HEK293 (cell line): ENCODE data around the gene GMDS.

Source experiments
- BCL11B ChIP-seq: fragments of 450-650 bp; formaldehyde crosslinking; IDR thresholded peaks from 2 replicates; pipeline ENCODE4 v1.5.1; 2016; ENCODE audit warnings: low read depth, missing biosample characterization, missing genetic modification characterization
- GLIS2 ChIP-seq: fragments of 450-650 bp; formaldehyde crosslinking; IDR thresholded peaks from 2 replicates; pipeline ENCODE4 v1.5.1; 2016; ENCODE audit warnings: missing biosample characterization, missing genetic modification characterization
- OSR2 ChIP-seq: fragments of 450-650 bp; formaldehyde crosslinking; IDR thresholded peaks from 2 replicates; pipeline ENCODE4 v1.5.1; 2016; ENCODE audit warnings: missing biosample characterization, missing genetic modification characterization
- OVOL3 ChIP-seq: fragments of 450-650 bp; formaldehyde crosslinking; IDR thresholded peaks from 2 replicates; pipeline ENCODE4 v1.5.1; 2016; ENCODE audit warnings: missing biosample characterization, missing genetic modification characterization
- SCRT1 ChIP-seq: fragments of 450-650 bp; formaldehyde crosslinking; IDR thresholded peaks from 2 replicates; pipeline ENCODE4 v1.5.1; 2016; ENCODE audit warnings: missing biosample characterization, missing genetic modification characterization, borderline replicate concordance
- YY1 ChIP-seq: fragments of 450-650 bp; formaldehyde crosslinking; IDR thresholded peaks from 2 replicates; pipeline ENCODE4 v1.5.1; 2018; ENCODE audit warnings: missing biosample characterization, missing genetic modification characterization
- YY2 ChIP-seq: fragments of 450-650 bp; formaldehyde crosslinking; IDR thresholded peaks from 2 replicates; pipeline ENCODE4 v1.5.1; 2016; ENCODE audit warnings: missing biosample characterization, missing genetic modification characterization
- ZBTB20 ChIP-seq: fragments of 450-650 bp; formaldehyde crosslinking; IDR thresholded peaks from 2 replicates; pipeline ENCODE4 v1.5.1; 2016; ENCODE audit warnings: missing biosample characterization, missing genetic modification characterization
- ZFHX2 ChIP-seq: fragments of 450-650 bp; formaldehyde crosslinking; conservative IDR thresholded peaks from 2 replicates; pipeline ENCODE4 v1.5.1; 2016; ENCODE audit warnings: missing biosample characterization, missing genetic modification characterization
- ZFP3 ChIP-seq: fragments of 450-650 bp; formaldehyde crosslinking; IDR thresholded peaks from 2 replicates; pipeline ENCODE4 v1.5.1; 2016; ENCODE audit warnings: low read depth, missing biosample characterization, missing genetic modification characterization
- ZNF112 ChIP-seq: fragments of 450-650 bp; formaldehyde crosslinking; IDR thresholded peaks from 2 replicates; pipeline ENCODE4 v1.5.0; 2017; ENCODE audit warnings: missing biosample characterization, missing genetic modification characterization
- ZNF138 ChIP-seq: fragments of 450-650 bp; formaldehyde crosslinking; IDR thresholded peaks from 2 replicates; pipeline ENCODE4 v1.5.1; 2016; ENCODE audit warnings: missing biosample characterization, missing genetic modification characterization, borderline replicate concordance
- ZNF169 ChIP-seq: fragments of 450-650 bp; formaldehyde crosslinking; IDR thresholded peaks from 2 replicates; pipeline ENCODE4 v1.5.1; 2016; ENCODE audit warnings: missing biosample characterization, missing genetic modification characterization
- ZNF214 ChIP-seq: fragments of 450-650 bp; formaldehyde crosslinking; IDR thresholded peaks from 2 replicates; pipeline ENCODE4 v1.5.1; 2017; ENCODE audit warnings: missing biosample characterization, mild to moderate bottlenecking, missing genetic modification characterization, borderline replicate concordance
- ZNF223 ChIP-seq: fragments of 450-650 bp; formaldehyde crosslinking; IDR thresholded peaks from 2 replicates; pipeline ENCODE4 v1.5.1; 2016; ENCODE audit warnings: missing biosample characterization, missing genetic modification characterization
- ZNF394 ChIP-seq: fragments of 450-650 bp; formaldehyde crosslinking; IDR thresholded peaks from 2 replicates; pipeline ENCODE4 v1.5.1; 2016; ENCODE audit warnings: missing biosample characterization, missing genetic modification characterization, mild to moderate bottlenecking, moderate library complexity, borderline replicate concordance
- ZNF548 ChIP-seq: fragments of 450-650 bp; formaldehyde crosslinking; IDR thresholded peaks from 2 replicates; pipeline ENCODE4 v1.5.1; 2016; ENCODE audit warnings: missing biosample characterization, missing genetic modification characterization
- ZNF555 ChIP-seq: fragments of 450-650 bp; formaldehyde crosslinking; conservative IDR thresholded peaks from 2 replicates; pipeline ENCODE4 v1.5.1; 2017; ENCODE audit warnings: missing biosample characterization, mild to moderate bottlenecking, missing genetic modification characterization, inconsistent platforms
- ZNF621 ChIP-seq: fragments of 450-650 bp; formaldehyde crosslinking; IDR thresholded peaks from 2 replicates; pipeline ENCODE4 v1.5.1; 2017; ENCODE audit warnings: missing biosample characterization, missing genetic modification characterization
- ZNF623 ChIP-seq: fragments of 450-650 bp; formaldehyde crosslinking; IDR thresholded peaks from 2 replicates; pipeline ENCODE4 v1.5.1; 2016; ENCODE audit warnings: missing biosample characterization, missing genetic modification characterization
- ZNF654 ChIP-seq: fragments of 450-650 bp; formaldehyde crosslinking; IDR thresholded peaks from 2 replicates; pipeline ENCODE4 v1.5.1; 2016; ENCODE audit warnings: low read depth, missing biosample characterization, missing genetic modification characterization
- ZNF747 ChIP-seq: fragments of 450-650 bp; formaldehyde crosslinking; IDR thresholded peaks from 2 replicates; pipeline ENCODE4 v1.5.1; 2016; ENCODE audit warnings: missing biosample characterization, missing genetic modification characterization
- ZNF777 ChIP-seq: fragments of 450-650 bp; formaldehyde crosslinking; IDR thresholded peaks from 2 replicates; pipeline ENCODE4 v1.5.1; 2017; ENCODE audit warnings: missing biosample characterization, missing genetic modification characterization, borderline replicate concordance
- ZSCAN23 ChIP-seq: fragments of 450-650 bp; formaldehyde crosslinking; IDR thresholded peaks from 2 replicates; pipeline ENCODE4 v1.5.1; 2016; ENCODE audit warnings: missing biosample characterization, missing genetic modification characterization
- TF ChIP-seq, protein P1 (sequence below): fragments of 450-650 bp; formaldehyde crosslinking; IDR thresholded peaks from 2 replicates; pipeline ENCODE4 v1.5.1; 2016; ENCODE audit warnings: missing biosample characterization, missing genetic modification characterization
- TF ChIP-seq, protein P2 (sequence below): fragments of 450-650 bp; formaldehyde crosslinking; conservative IDR thresholded peaks from 2 replicates; pipeline ENCODE4 v1.5.1; 2016; ENCODE audit warnings: low read depth, missing biosample characterization, missing genetic modification characterization
- TF ChIP-seq, protein P3 (sequence below): fragments of 450-650 bp; IDR thresholded peaks from 2 replicates; pipeline ENCODE4 v1.5.1; 2018; ENCODE audit warnings: missing biosample characterization, missing genetic modification characterization
- TF ChIP-seq, protein P4 (sequence below): fragments of 450-650 bp; formaldehyde crosslinking; IDR thresholded peaks from 2 replicates; pipeline ENCODE4 v1.5.1; 2016; ENCODE audit warnings: missing biosample characterization, missing genetic modification characterization

Gene GMDS

DNA sequence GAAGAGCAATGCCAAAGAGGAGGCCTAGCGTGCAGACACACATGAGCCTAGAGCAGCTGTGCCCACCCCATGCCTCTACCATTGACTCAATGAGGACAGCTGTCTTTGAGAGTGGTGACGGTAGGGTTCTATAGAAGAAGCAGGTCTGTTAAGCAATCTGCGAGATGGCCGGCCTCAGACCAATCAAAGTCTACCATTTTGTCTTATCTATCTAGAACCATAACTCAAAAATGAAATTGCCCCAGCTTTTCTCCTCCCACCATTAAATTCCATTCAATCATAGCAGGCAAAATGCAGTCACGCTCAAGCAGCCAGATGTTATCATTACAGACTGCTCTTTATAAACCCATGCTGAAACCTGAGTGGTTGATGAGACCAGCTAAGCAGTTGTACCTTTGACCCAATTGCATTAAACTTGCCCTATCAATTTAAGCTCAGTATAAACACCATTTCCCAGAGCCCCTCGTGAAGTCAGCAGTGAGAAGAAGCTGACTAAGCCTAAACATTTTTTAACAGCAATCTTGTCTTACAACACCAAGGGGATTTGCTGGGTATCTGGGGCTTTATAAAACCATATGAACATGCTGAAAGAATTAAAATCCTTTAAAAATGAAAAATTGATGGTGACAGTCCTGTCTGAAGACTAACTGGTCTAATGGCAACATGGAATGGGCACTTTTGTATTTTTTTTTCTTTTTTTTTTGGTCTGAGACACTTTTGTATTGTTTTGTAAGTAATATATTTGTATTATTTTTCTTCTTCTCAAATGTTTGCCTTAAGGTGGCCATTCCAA is 578.2 kb downstream of the GMDS start (continued):
- TF ChIP-seq OVOL3 (tag by site-specific recombination) (peak; percentile 92), ZNF112 (no peak), YY1 (tag by site-specific recombination) (peak; percentile 70), ZFHX2 (tag by site-specific recombination) (no peak), YY2 (no peak), SCRT1 (tag by site-specific recombination) (no peak; the same call in 1 of the 2 replicates), GLIS2 (no peak), ZNF214 (tag by site-specific recombination) (no peak), ZBTB20 (tag by site-specific recombination) (peak; percentile 26; the same call in 1 of the 2 replicates), ZNF555 (no peak), ZNF623 (tag by site-specific recombination) (peak; percentile 23), BCL11B (tag by site-specific recombination) (no peak), ZNF654 (tag by site-specific recombination) (no peak), ZNF138 (tag by site-specific recombination) (no peak), OSR2 (tag by site-specific recombination) (peak; percentile 95), ZFP3 (tag by site-specific recombination) (no peak), ZSCAN23 (tag by site-specific recombination) (peak; percentile 54; the same call in 1 of the 2 replicates), ZNF621 (no peak), ZNF223 (tag by site-specific recombination) (no peak), ZNF747 (tag by site-specific recombination) (no peak), ZNF394 (peak; percentile 50; the same call in 1 of the 2 replicates), ZNF169 (tag by site-specific recombination) (no peak), ZNF777 (tag by site-specific recombination) (no peak), ZNF548 (no peak)
- TF ChIP-seq, protein P1, sequence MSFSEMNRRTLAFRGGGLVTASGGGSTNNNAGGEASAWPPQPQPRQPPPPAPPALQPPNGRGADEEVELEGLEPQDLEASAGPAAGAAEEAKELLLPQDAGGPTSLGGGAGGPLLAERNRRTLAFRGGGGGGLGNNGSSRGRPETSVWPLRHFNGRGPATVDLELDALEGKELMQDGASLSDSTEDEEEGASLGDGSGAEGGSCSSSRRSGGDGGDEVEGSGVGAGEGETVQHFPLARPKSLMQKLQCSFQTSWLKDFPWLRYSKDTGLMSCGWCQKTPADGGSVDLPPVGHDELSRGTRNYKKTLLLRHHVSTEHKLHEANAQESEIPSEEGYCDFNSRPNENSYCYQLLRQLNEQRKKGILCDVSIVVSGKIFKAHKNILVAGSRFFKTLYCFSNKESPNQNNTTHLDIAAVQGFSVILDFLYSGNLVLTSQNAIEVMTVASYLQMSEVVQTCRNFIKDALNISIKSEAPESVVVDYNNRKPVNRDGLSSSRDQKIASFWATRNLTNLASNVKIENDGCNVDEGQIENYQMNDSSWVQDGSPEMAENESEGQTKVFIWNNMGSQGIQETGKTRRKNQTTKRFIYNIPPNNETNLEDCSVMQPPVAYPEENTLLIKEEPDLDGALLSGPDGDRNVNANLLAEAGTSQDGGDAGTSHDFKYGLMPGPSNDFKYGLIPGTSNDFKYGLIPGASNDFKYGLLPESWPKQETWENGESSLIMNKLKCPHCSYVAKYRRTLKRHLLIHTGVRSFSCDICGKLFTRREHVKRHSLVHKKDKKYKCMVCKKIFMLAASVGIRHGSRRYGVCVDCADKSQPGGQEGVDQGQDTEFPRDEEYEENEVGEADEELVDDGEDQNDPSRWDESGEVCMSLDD (tag by site-specific recombination): no peak
- TF ChIP-seq, protein P2, sequence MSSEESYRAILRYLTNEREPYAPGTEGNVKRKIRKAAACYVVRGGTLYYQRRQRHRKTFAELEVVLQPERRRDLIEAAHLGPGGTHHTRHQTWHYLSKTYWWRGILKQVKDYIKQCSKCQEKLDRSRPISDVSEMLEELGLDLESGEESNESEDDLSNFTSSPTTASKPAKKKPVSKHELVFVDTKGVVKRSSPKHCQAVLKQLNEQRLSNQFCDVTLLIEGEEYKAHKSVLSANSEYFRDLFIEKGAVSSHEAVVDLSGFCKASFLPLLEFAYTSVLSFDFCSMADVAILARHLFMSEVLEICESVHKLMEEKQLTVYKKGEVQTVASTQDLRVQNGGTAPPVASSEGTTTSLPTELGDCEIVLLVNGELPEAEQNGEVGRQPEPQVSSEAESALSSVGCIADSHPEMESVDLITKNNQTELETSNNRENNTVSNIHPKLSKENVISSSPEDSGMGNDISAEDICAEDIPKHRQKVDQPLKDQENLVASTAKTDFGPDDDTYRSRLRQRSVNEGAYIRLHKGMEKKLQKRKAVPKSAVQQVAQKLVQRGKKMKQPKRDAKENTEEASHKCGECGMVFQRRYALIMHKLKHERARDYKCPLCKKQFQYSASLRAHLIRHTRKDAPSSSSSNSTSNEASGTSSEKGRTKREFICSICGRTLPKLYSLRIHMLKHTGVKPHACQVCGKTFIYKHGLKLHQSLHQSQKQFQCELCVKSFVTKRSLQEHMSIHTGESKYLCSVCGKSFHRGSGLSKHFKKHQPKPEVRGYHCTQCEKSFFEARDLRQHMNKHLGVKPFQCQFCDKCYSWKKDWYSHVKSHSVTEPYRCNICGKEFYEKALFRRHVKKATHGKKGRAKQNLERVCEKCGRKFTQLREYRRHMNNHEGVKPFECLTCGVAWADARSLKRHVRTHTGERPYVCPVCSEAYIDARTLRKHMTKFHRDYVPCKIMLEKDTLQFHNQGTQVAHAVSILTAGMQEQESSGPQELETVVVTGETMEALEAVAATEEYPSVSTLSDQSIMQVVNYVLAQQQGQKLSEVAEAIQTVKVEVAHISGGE (tag by site-specific recombination): no peak
- TF ChIP-seq, protein P3, sequence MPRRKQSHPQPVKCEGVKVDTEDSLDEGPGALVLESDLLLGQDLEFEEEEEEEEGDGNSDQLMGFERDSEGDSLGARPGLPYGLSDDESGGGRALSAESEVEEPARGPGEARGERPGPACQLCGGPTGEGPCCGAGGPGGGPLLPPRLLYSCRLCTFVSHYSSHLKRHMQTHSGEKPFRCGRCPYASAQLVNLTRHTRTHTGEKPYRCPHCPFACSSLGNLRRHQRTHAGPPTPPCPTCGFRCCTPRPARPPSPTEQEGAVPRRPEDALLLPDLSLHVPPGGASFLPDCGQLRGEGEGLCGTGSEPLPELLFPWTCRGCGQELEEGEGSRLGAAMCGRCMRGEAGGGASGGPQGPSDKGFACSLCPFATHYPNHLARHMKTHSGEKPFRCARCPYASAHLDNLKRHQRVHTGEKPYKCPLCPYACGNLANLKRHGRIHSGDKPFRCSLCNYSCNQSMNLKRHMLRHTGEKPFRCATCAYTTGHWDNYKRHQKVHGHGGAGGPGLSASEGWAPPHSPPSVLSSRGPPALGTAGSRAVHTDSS (tag by site-specific recombination): no peak; the same call in 1 of the 2 replicates
- TF ChIP-seq, protein P4, sequence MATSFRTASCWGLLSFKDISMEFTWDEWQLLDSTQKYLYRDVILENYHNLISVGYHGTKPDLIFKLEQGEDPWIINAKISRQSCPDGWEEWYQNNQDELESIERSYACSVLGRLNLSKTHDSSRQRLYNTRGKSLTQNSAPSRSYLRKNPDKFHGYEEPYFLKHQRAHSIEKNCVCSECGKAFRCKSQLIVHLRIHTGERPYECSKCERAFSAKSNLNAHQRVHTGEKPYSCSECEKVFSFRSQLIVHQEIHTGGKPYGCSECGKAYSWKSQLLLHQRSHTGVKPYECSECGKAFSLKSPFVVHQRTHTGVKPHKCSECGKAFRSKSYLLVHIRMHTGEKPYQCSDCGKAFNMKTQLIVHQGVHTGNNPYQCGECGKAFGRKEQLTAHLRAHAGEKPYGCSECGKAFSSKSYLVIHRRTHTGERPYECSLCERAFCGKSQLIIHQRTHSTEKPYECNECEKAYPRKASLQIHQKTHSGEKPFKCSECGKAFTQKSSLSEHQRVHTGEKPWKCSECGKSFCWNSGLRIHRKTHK: no peak
